ENCODE results near the gene GFOD2.
"Not testable (repeated sequence)": the region's sequence is repeated elsewhere in the genome, so short reads cannot be mapped to it uniquely, and the experiment has no call there.

Gene GFOD2

GRCh38 chr16:67752641-67753040 lies 33.5 kb upstream of the GFOD2 start:
- TF ChIP-seq CTCF (IDR thresholded peaks at IDR 0.05; ENCODE audit: insufficient read depth, low read length, poor library complexity, severe bottlenecking): no peak

GRCh38 chr16:67751331-67751730 lies 32.2 kb upstream of the GFOD2 start:
- not testable (repeated sequence) for H3K4me3 ChIP-seq (replicated peaks; ENCODE audit: low read depth, low read length); H3K36me3 ChIP-seq (ENCODE audit: control insufficient read depth, insufficient read depth, low read length); H3K27me3 ChIP-seq (replicated peaks; ENCODE audit: control insufficient read depth, insufficient read depth, low read length); DNase-seq (ENCODE audit: extremely low read depth, insufficient read length)

More at GRCh38 chr16:67752641-67753040, 33.5 kb upstream of the GFOD2 start:
- no peak for DNase-seq (ENCODE audit: extremely low read depth, insufficient read length)
- Histone ChIP-seq H3K36me3 (ENCODE audit: control insufficient read depth, insufficient read depth, low read length) (peaks cover 4% of the 10 kb centered on the region), H3K27me3 (replicated peaks; ENCODE audit: control insufficient read depth, insufficient read depth, low read length) (no peaks in the 10 kb centered on the region), H3K4me3 (replicated peaks; ENCODE audit: low read depth, low read length) (no peak overlapping the region)

GRCh38 chr16:67750466-67750865 lies 31.4 kb upstream of the GFOD2 start:
- H3K36me3 ChIP-seq (ENCODE audit: control insufficient read depth, insufficient read depth, low read length): peaks cover 4% of the 10 kb centered on the region
- no peak overlapping the region for H3K4me3 ChIP-seq (replicated peaks; ENCODE audit: low read depth, low read length)
- H3K27me3 ChIP-seq (replicated peaks; ENCODE audit: control insufficient read depth, insufficient read depth, low read length): no peaks in the 10 kb centered on the region
- peak; percentile 34 for DNase-seq (ENCODE audit: extremely low read depth, insufficient read length)
- no peak for TF ChIP-seq CTCF (IDR thresholded peaks at IDR 0.05; ENCODE audit: insufficient read depth, low read length, poor library complexity, severe bottlenecking)

GRCh38 chr16:67749436-67750078 lies 30.4 kb upstream of the GFOD2 start:
- Histone ChIP-seq H3K4me3 (replicated peaks; ENCODE audit: low read depth, low read length) (no peak overlapping the region), H3K36me3 (ENCODE audit: control insufficient read depth, insufficient read depth, low read length) (peaks cover 5% of the 10 kb centered on the region), H3K27me3 (replicated peaks; ENCODE audit: control insufficient read depth, insufficient read depth, low read length) (no peaks in the 10 kb centered on the region)
- no peak for DNase-seq (ENCODE audit: extremely low read depth, insufficient read length)
- TF ChIP-seq CTCF (IDR thresholded peaks at IDR 0.05; ENCODE audit: insufficient read depth, low read length, poor library complexity, severe bottlenecking): no peak

GRCh38 chr16:67748834-67749233 lies 29.7 kb upstream of the GFOD2 start:
- no peak overlapping the region for H3K4me3 ChIP-seq (replicated peaks; ENCODE audit: low read depth, low read length)
- peaks cover 7% of the 10 kb centered on the region for H3K36me3 ChIP-seq (ENCODE audit: control insufficient read depth, insufficient read depth, low read length)
- H3K27me3 ChIP-seq (replicated peaks; ENCODE audit: control insufficient read depth, insufficient read depth, low read length): no peaks in the 10 kb centered on the region
- TF ChIP-seq CTCF (IDR thresholded peaks at IDR 0.05; ENCODE audit: insufficient read depth, low read length, poor library complexity, severe bottlenecking): no peak
- DNase-seq (ENCODE audit: extremely low read depth, insufficient read length): no peak

GRCh38 chr16:67746846-67747245 lies 27.7 kb upstream of the GFOD2 start:
- no peak for DNase-seq (ENCODE audit: extremely low read depth, insufficient read length)

More at GRCh38 chr16:67746846-67747245, 27.7 kb upstream of the GFOD2 start:
- H3K27me3 ChIP-seq (replicated peaks; ENCODE audit: control insufficient read depth, insufficient read depth, low read length): no peaks in the 10 kb centered on the region
- TF ChIP-seq CTCF (IDR thresholded peaks at IDR 0.05; ENCODE audit: insufficient read depth, low read length, poor library complexity, severe bottlenecking): no peak
- H3K4me3 ChIP-seq (replicated peaks; ENCODE audit: low read depth, low read length): no peak overlapping the region
- peaks cover 14% of the 10 kb centered on the region for H3K36me3 ChIP-seq (ENCODE audit: control insufficient read depth, insufficient read depth, low read length)

All from GM06990 (cell line).